Measurements from ENCODE around the gene PDAP1. TPM values are rescaled to one million over a fixed set of nuclear protein-coding genes. Genes with fewer than 3 reads are reported as not detected.

Gene PDAP1
- total and polyA plus RNA-seq, 2 experiments from 2014 or later = 52.6 to 93.9 TPM

- H4K20me1 ChIP-seq (ENCODE audit: insufficient read depth, poor library complexity, severe bottlenecking) = no peaks in the 10 kb centered on the region
- WGBS (ENCODE audit: low lambda C conversion rate, missing lambda C conversion rate) = 96% methylated on average over 10 of the region's 10 CpGs
- H3K9me2 ChIP-seq (replicated peaks; ENCODE audit: insufficient read depth) = no peaks in the 10 kb centered on the region
- DNase-seq (ENCODE audit: low spot score) = no peak
- no peak overlapping the region for H3K4me2 ChIP-seq
- H3K79me2 ChIP-seq = peaks cover 29% of the 10 kb centered on the region
- H3K4me3 ChIP-seq = no peak overlapping the region
- H3K27me3 ChIP-seq = no peaks in the 10 kb centered on the region
- TF ChIP-seq EZH2phosphoT487 (IDR thresholded peaks at IDR 0.05; ENCODE audit: low read depth, severe bottlenecking, unreplicated experiment) (no peak), EZH2 (IDR thresholded peaks at IDR 0.05; ENCODE audit: borderline replicate concordance) (no peak), CTCF (IDR thresholded peaks at IDR 0.05; ENCODE audit: poor library complexity) (no peak)
- H2AFZ ChIP-seq = no peak overlapping the region
- no peaks in the 10 kb centered on the region for H3K36me3 ChIP-seq (replicated peaks; ENCODE audit: insufficient read depth, low read depth)
- no peaks in the 10 kb centered on the region for H3K9me3 ChIP-seq (ENCODE audit: low read depth)
- peaks cover 15% of the 10 kb centered on the region for H3K4me1 ChIP-seq (ENCODE audit: insufficient read depth)
- no peak overlapping the region for H3K27ac ChIP-seq
Measured at GRCh38 chr7:99383203-99383602, 25.2 kb downstream of the PDAP1 start.

- Histone ChIP-seq H3K36me3 (replicated peaks; ENCODE audit: insufficient read depth, low read depth) (no peaks in the 10 kb centered on the region), H4K20me1 (ENCODE audit: insufficient read depth, poor library complexity, severe bottlenecking) (no peaks in the 10 kb centered on the region), H3K9me3 (ENCODE audit: low read depth) (no peaks in the 10 kb centered on the region), H2AFZ (no peak overlapping the region), H3K4me3 (no peak overlapping the region), H3K27me3 (no peaks in the 10 kb centered on the region), H3K4me1 (ENCODE audit: insufficient read depth) (peaks cover 15% of the 10 kb centered on the region), H3K4me2 (no peak overlapping the region), H3K79me2 (peaks cover 34% of the 10 kb centered on the region), H3K9me2 (replicated peaks; ENCODE audit: insufficient read depth) (no peaks in the 10 kb centered on the region), H3K27ac (no peak overlapping the region)
- DNase-seq (ENCODE audit: low spot score) = no peak
- TF ChIP-seq EZH2phosphoT487 (IDR thresholded peaks at IDR 0.05; ENCODE audit: low read depth, severe bottlenecking, unreplicated experiment) = no peak
- no peak for TF ChIP-seq EZH2 (IDR thresholded peaks at IDR 0.05; ENCODE audit: borderline replicate concordance)
- TF ChIP-seq CTCF (IDR thresholded peaks at IDR 0.05; ENCODE audit: poor library complexity) = no peak
- WGBS (ENCODE audit: low lambda C conversion rate, missing lambda C conversion rate) = 89% methylated on average over 4 of the region's 7 CpGs
Measured at GRCh38 chr7:99381664-99382075, 26.7 kb downstream of the PDAP1 start.

GRCh38 chr7:99380823-99381663, 27.4 kb downstream of the PDAP1 start:
- no peak for DNase-seq (ENCODE audit: low spot score)
- no peak overlapping the region for H3K4me3 ChIP-seq
- WGBS (ENCODE audit: low lambda C conversion rate, missing lambda C conversion rate) = 92% methylated on average over 16 of the region's 16 CpGs
- H4K20me1 ChIP-seq (ENCODE audit: insufficient read depth, poor library complexity, severe bottlenecking) = no peaks in the 10 kb centered on the region
- no peaks in the 10 kb centered on the region for H3K9me2 ChIP-seq (replicated peaks; ENCODE audit: insufficient read depth)
- H3K36me3 ChIP-seq (replicated peaks; ENCODE audit: insufficient read depth, low read depth) = no peaks in the 10 kb centered on the region
- H3K27ac ChIP-seq = peak overlapping the region; percentile 76
- H3K9me3 ChIP-seq (ENCODE audit: low read depth) = no peaks in the 10 kb centered on the region
- no peak overlapping the region for H3K4me2 ChIP-seq
- H3K4me1 ChIP-seq (ENCODE audit: insufficient read depth) = peaks cover 15% of the 10 kb centered on the region
- peaks cover 40% of the 10 kb centered on the region for H3K79me2 ChIP-seq
- TF ChIP-seq CTCF (IDR thresholded peaks at IDR 0.05; ENCODE audit: poor library complexity) = no peak
- TF ChIP-seq EZH2 (IDR thresholded peaks at IDR 0.05; ENCODE audit: borderline replicate concordance) = no peak
- no peak for TF ChIP-seq EZH2phosphoT487 (IDR thresholded peaks at IDR 0.05; ENCODE audit: low read depth, severe bottlenecking, unreplicated experiment)
- H3K27me3 ChIP-seq = no peaks in the 10 kb centered on the region
- H2AFZ ChIP-seq = no peak overlapping the region

Data from hepatocyte (in vitro differentiated cells).